IMR-90 (cell line): ENCODE data around the gene INPP5D. TPM values are rescaled to one million over a fixed set of nuclear protein-coding genes. Genes with fewer than 3 reads are reported as not detected.

Experiments used
- ATAC-seq: fragments of 200-7000 bp; cut with Tn5 transposase; 2 replicates; pipeline ENCODE4 v1.9.1; 2020; ENCODE audit warnings: low read depth, mild to moderate bottlenecking, moderate library complexity
- BruUV-seq: library from RNA; stranded (reverse); fragments of 400-500 nt; replicated peaks from 2 replicates; lab custom pipeline; 2021; lab: Mats Ljungman, UMichigan
- CTCF ChIA-PET: fragments of 300-600 bp; formaldehyde crosslinking; extraction: SDS; loops from one replicate; lab custom pipeline; 2021; ENCODE audit warnings: antibody characterized with exemption; lab: Yijun Ruan, JAX
- POLR2A ChIA-PET: fragments of 300-600 bp; sonication (Branson Sonifier 250); formaldehyde crosslinking; loops from one replicate; lab custom pipeline; 2022; ENCODE audit warnings: antibody characterized with exemption; ENCODE audit not compliant: unreplicated experiment; lab: Charles Lee
- DNase-seq: peaks from one replicate; pipeline ENCODE4 v3.0.0; 2013
- H2AFZ ChIP-seq: replicated peaks from 2 replicates; pipeline ENCODE3; 2013; ENCODE audit warnings: low read length, mild to moderate bottlenecking; ENCODE audit not compliant: poor library complexity
- H2AK5ac ChIP-seq: 2 replicates; pipeline ENCODE4 v1.6.1; 2013; ENCODE audit warnings: low read depth, low read length, inconsistent platforms
- H2AK9ac ChIP-seq: replicated peaks from 2 replicates; pipeline ENCODE3; 2013; ENCODE audit warnings: mild to moderate bottlenecking, low read depth, low read length, moderate library complexity; ENCODE audit not compliant: poor library complexity
- H2BK120ac ChIP-seq: 2 replicates; pipeline ENCODE4 v1.6.1; 2013; ENCODE audit warnings: low read depth, low read length, inconsistent platforms
- H2BK15ac ChIP-seq: 3 replicates; pipeline ENCODE4 v1.6.1; 2013; ENCODE audit warnings: low read depth, low read length, inconsistent platforms
- H2BK20ac ChIP-seq: 2 replicates; pipeline ENCODE4 v1.6.1; 2013; ENCODE audit warnings: low read depth, mild to moderate bottlenecking, inconsistent platforms, low read length, moderate library complexity
- H2BK5ac ChIP-seq: 2 replicates; pipeline ENCODE4 v1.6.1; 2013; ENCODE audit warnings: mild to moderate bottlenecking, low read depth, low read length, inconsistent platforms; ENCODE audit not compliant: poor library complexity, severe bottlenecking
- H3K14ac ChIP-seq: replicated peaks from 2 replicates; pipeline ENCODE4 v1.6.1; 2013; ENCODE audit warnings: low read depth, low read length, inconsistent platforms
- H3K18ac ChIP-seq: 2 replicates; pipeline ENCODE4 v1.6.1; 2013; ENCODE audit warnings: low read depth, low read length, control low read depth
- H3K23ac ChIP-seq: 2 replicates; pipeline ENCODE4 v1.6.1; 2013; ENCODE audit warnings: low read depth, low read length, inconsistent platforms
- H3K27ac ChIP-seq: 2 replicates; pipeline ENCODE4 v1.5.1; 2013; ENCODE audit warnings: mild to moderate bottlenecking, control low read depth, low read length; ENCODE audit not compliant: insufficient read depth
- H3K27me3 ChIP-seq: 2 replicates; pipeline ENCODE4 v1.6.1; 2013; ENCODE audit warnings: low read length; ENCODE audit not compliant: control insufficient read depth, insufficient read depth
- H3K36me3 ChIP-seq: 2 replicates; pipeline ENCODE4 v1.6.1; 2013; ENCODE audit warnings: low read length, mixed read lengths; ENCODE audit not compliant: control insufficient read depth, insufficient read depth
- H3K4ac ChIP-seq: 2 replicates; pipeline ENCODE4 v1.6.1; 2013; ENCODE audit warnings: low read depth, low read length, inconsistent platforms
- H3K4me1 ChIP-seq: 2 replicates; pipeline ENCODE4 v1.6.1; 2013; ENCODE audit warnings: low read length, mixed read lengths; ENCODE audit not compliant: control insufficient read depth, insufficient read depth
- H3K4me2 ChIP-seq: 2 replicates; pipeline ENCODE4 v1.6.1; 2013; ENCODE audit warnings: low read depth, mild to moderate bottlenecking, control low read depth, low read length, moderate library complexity
- H3K4me3 ChIP-seq: 2 replicates; pipeline ENCODE4 v1.5.1; 2013; ENCODE audit warnings: low read depth, mild to moderate bottlenecking, control low read depth, low read length, moderate library complexity; ENCODE audit not compliant: insufficient read depth
- H3K56ac ChIP-seq: 2 replicates; pipeline ENCODE4 v1.6.1; 2013; ENCODE audit warnings: low read length, inconsistent platforms; ENCODE audit not compliant: insufficient read depth; ENCODE audit errors: extremely low read depth
- H3K79me1 ChIP-seq, 2 experiments: 2 replicates each; pipeline ENCODE4 v1.6.1; 2013; ENCODE audit warnings: low read length in 2 of 2, inconsistent platforms in 1 of 2, low read depth in 1 of 2
- H3K9ac ChIP-seq: 2 replicates; pipeline ENCODE4 v1.6.1; 2013; ENCODE audit warnings: low read depth, low read length, control low read depth
- H3K9me1 ChIP-seq: 2 replicates; pipeline ENCODE4 v1.6.1; 2013; ENCODE audit warnings: low read length, inconsistent platforms; ENCODE audit not compliant: insufficient read depth
- H3K9me3 ChIP-seq: 2 replicates; pipeline ENCODE4 v1.6.1; 2013; ENCODE audit warnings: low read length; ENCODE audit not compliant: control insufficient read depth, insufficient read depth
- H4K20me1 ChIP-seq: 2 replicates; pipeline ENCODE4 v1.6.1; 2013; ENCODE audit warnings: low read length, inconsistent platforms; ENCODE audit not compliant: insufficient read depth
- H4K5ac ChIP-seq: 2 replicates; pipeline ENCODE4 v1.6.1; 2013; ENCODE audit warnings: mild to moderate bottlenecking, low read depth, low read length, control low read depth
- H4K8ac ChIP-seq, 2 experiments: 2 replicates each; pipeline ENCODE4 v1.6.1; 2013; ENCODE audit warnings: low read depth in 2 of 2, low read length in 2 of 2, control low read depth in 1 of 2, inconsistent platforms in 1 of 2
- H4K91ac ChIP-seq: 2 replicates; pipeline ENCODE4 v1.6.1; 2013; ENCODE audit warnings: low read depth, low read length, inconsistent platforms; ENCODE audit not compliant: insufficient read depth
- FOS ChIP-seq: fragments of 150-350 bp; IDR thresholded peaks from 2 replicates; pipeline ENCODE4 v1.6.1; 2016; ENCODE audit warnings: low read depth, low read length
- MAZ ChIP-seq: IDR thresholded peaks from 2 replicates; pipeline ENCODE4 v1.6.1; 2012; ENCODE audit warnings: low read depth, mild to moderate bottlenecking, low read length, improper control_type of control experiment, moderate library complexity, borderline replicate concordance
- MXI1 ChIP-seq: IDR thresholded peaks from 2 replicates; pipeline ENCODE4 v1.6.1; 2012; ENCODE audit warnings: low read depth, mild to moderate bottlenecking, low read length, moderate library complexity, borderline replicate concordance
- RFX5 ChIP-seq: IDR thresholded peaks from 2 replicates; pipeline ENCODE4 v1.8.0; 2012; ENCODE audit warnings: low read depth, mild to moderate bottlenecking, low read length, moderate library complexity
- SMC3 ChIP-seq: fragments of 150-350 bp; IDR thresholded peaks from 2 replicates; pipeline ENCODE4 v1.6.1; 2016; ENCODE audit warnings: low read depth, mild to moderate bottlenecking, antibody characterized with exemption, low read length, moderate library complexity
- WGBS, 2 experiments: methylation state at CpG; one replicate each; pipeline versions ENCODE4 v1.1.5 to v1.1.7; 2013; ENCODE audit warnings: missing lambda C conversion rate in 2 of 2; ENCODE audit not compliant: insufficient read length in 1 of 2; ENCODE audit errors: extremely low coverage in 2 of 2; 5-methylcytosine and 5-hydroxymethylcytosine counted together
- dilution Hi-C: fragments of 300-500 bp; cut with HindIII; formaldehyde crosslinking; loops from one replicate; pipeline ENCODE4 v1.14.3; 2018; ENCODE audit warnings: low sequenced_read_pairs; ENCODE audit not compliant: unreplicated experiment
- in situ Hi-C: fragments of 300-500 bp; cut with MboI; formaldehyde crosslinking; loops from 3 replicates; pipeline ENCODE4 v1.14.3; 2019; ENCODE audit warnings: low sequenced_read_pairs, inconsistent platforms, mixed read lengths
- intact Hi-C: fragments of 100-400 bp; cut with micrococcal nuclease; formaldehyde crosslinking; loops from 2 replicates; pipeline ENCODE4 v1.10.0; 2022
- polyA plus RNA-seq, 3 experiments: library from polyadenylated mRNA; depleted of rRNA; stranded (reverse); fragments of >200 nt; gene quantifications; 2 replicates each; pipeline ENCODE4 v1.2.3, GENCODE V29; 2012; ENCODE audit warnings: low replicate concordance in 1 of 3
- total RNA-seq: library from RNA; depleted of rRNA; stranded (reverse); fragments of >200 nt; gene quantifications from 2 replicates; pipeline ENCODE4 v1.2.3, GENCODE V29; 2012
- TF ChIP-seq, protein P1 (sequence below): fragments of 150-350 bp; IDR thresholded peaks from 2 replicates; pipeline ENCODE4 v1.6.1; 2017; ENCODE audit warnings: mild to moderate bottlenecking, antibody characterized with exemption, low read length, low read depth
- TF ChIP-seq, protein P2 (sequence below): fragments of 150-350 bp; IDR thresholded peaks from 2 replicates; pipeline ENCODE4 v1.6.1; 2016; ENCODE audit warnings: low read depth, mild to moderate bottlenecking, low read length, moderate library complexity, borderline replicate concordance

INPP5D gene
- total and polyA plus RNA-seq, 2 of the 4 experiments (the other 2 are of a cell fraction): 0.18 to 0.29 TPM

DNA sequence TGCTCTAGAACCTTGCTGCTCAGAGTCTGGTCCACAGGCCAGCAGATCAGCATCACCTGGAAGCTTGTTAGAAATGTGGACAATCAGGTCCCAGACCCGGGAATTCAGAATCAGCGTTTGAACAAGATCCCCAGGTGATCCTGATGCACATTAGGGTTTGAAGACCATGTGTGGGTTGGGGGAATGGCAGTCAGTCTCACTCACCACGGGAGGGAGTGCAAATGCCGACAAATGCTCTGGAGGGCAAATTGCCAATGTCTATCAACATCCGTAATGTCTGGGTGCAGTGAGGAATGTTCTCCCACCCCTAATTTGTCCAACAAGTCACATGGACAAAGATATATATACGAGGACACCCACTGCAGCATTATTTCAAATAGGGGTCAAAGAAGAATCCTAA lies 34.5 kb downstream of the INPP5D start:
- Histone ChIP-seq H3K27ac (no peak overlapping the region), H3K9ac (no peak overlapping the region), H3K9me3 (no peaks in the 10 kb centered on the region), H2AFZ (no peak overlapping the region), H4K91ac (no peak overlapping the region), H3K9me1 (no peaks in the 10 kb centered on the region), H3K4ac (no peak overlapping the region), H2BK15ac (no peak overlapping the region), H4K5ac (no peak overlapping the region), H2BK5ac (no peak overlapping the region), H2BK20ac (no peak overlapping the region), H4K20me1 (no peaks in the 10 kb centered on the region), H2AK5ac (no peak overlapping the region), H3K36me3 (no peaks in the 10 kb centered on the region), H4K8ac (no peak overlapping the region), H3K4me1 (no peaks in the 10 kb centered on the region), H2AK9ac (no peak overlapping the region), H3K27me3 (peaks cover 14% of the 10 kb centered on the region), H3K4me3 (no peak overlapping the region), H3K56ac (no peak overlapping the region), H3K18ac (no peak overlapping the region), H3K14ac (no peak overlapping the region), H3K23ac (no peak overlapping the region), H3K79me1 (no peaks in the 10 kb centered on the region), H2BK120ac (no peak overlapping the region), H3K4me2 (no peak overlapping the region)
- DNase-seq: no peak
- BruUV-seq: no TSS peak
- TF ChIP-seq, protein P1, sequence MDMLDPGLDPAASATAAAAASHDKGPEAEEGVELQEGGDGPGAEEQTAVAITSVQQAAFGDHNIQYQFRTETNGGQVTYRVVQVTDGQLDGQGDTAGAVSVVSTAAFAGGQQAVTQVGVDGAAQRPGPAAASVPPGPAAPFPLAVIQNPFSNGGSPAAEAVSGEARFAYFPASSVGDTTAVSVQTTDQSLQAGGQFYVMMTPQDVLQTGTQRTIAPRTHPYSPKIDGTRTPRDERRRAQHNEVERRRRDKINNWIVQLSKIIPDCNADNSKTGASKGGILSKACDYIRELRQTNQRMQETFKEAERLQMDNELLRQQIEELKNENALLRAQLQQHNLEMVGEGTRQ: no peak
- TF ChIP-seq RFX5 (no peak), FOS (no peak), MAZ (no peak), SMC3 (no peak), MXI1 (no peak)
- TF ChIP-seq, protein P2, sequence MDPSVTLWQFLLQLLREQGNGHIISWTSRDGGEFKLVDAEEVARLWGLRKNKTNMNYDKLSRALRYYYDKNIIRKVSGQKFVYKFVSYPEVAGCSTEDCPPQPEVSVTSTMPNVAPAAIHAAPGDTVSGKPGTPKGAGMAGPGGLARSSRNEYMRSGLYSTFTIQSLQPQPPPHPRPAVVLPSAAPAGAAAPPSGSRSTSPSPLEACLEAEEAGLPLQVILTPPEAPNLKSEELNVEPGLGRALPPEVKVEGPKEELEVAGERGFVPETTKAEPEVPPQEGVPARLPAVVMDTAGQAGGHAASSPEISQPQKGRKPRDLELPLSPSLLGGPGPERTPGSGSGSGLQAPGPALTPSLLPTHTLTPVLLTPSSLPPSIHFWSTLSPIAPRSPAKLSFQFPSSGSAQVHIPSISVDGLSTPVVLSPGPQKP: no peak
- CTCF ChIA-PET: no interaction called here
- no peak for ATAC-seq
- 14% methylated on average over 2 of the region's 6 CpGs; no CpG with 5 or more reads in 1 of the 2 experiments for WGBS, 2 experiments
- POLR2A ChIA-PET: no interaction called here
- in situ Hi-C loops (no loop called here), intact Hi-C loops (no loop called here), dilution Hi-C loops (no loop called here)
